ENCODE measurements around the gene FAAP20. TPM values are rescaled to one million over a fixed set of nuclear protein-coding genes. Genes with fewer than 3 reads are reported as not detected.
A peak's percentile ranks its signal among the peaks of the same experiment; 100 is the strongest.

Gene FAAP20
- total and polyA plus RNA-seq, 2 experiments from 2014 or later, result 24.9 to 117 TPM

DNA sequence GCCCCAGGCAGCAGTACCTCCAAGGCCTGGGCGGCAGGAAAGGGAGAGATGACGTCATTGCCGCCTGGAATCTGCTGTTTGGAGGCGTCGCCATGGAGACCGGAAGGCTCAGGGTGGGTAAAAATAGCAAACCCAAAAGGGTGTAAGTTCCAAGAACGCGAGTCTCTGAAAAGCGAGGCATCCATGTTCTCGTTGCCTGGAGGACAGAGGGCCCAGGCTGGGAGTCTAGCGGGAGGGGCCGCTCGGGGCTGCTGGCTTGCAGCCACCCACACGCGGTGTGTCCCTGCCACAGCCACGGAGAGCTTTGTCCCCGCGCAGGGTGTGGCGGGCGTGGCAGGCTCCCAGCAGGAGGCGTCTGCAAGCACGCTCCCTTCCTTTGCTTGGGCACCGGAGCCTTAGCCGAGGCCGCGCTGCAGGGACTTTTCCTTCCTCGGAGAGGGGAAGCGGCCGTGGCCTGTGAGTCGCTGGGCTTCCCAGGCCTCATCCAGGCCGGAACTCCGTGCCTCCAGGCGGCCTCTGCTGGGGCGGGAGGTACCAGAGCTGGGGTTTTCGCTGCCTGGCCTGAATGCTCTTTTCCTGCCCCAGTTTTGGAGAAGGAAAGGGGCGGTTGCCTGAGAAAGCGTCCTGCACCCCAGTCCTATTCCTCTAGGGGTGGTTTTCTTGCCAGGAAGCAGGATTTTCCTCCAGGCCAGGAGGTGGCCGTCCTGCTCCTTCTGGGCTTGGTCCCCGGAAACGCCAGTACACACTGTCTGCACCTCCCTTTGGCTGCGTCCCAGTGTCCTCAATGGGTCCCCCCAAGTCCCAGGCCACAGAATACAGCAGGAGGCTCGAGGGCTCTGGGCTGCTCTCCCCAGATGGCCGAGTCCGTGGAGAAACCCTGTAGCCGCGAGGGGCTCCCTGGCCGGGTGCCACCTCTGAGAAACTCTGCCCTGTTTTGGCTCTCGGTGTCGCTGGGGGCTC lies 18.2 kb upstream of the FAAP20 start:
- Histone ChIP-seq H3K9me3 (ENCODE audit: low read depth) (no peaks in the 10 kb centered on the region), H3K27ac (peak overlapping the region; percentile 93), H3K9me2 (replicated peaks; ENCODE audit: insufficient read depth) (no peaks in the 10 kb centered on the region), H3K4me2 (peak overlapping the region; percentile 80), H3K36me3 (replicated peaks; ENCODE audit: insufficient read depth, low read depth) (no peaks in the 10 kb centered on the region), H3K79me2 (no peaks in the 10 kb centered on the region), H2AFZ (peak overlapping the region; percentile 62), H3K4me3 (no peak overlapping the region), H4K20me1 (ENCODE audit: insufficient read depth, poor library complexity, severe bottlenecking) (no peaks in the 10 kb centered on the region), H3K27me3 (no peaks in the 10 kb centered on the region), H3K4me1 (ENCODE audit: insufficient read depth) (peaks cover 52% of the 10 kb centered on the region)
- no peak for TF ChIP-seq EZH2phosphoT487 (IDR thresholded peaks at IDR 0.05; ENCODE audit: low read depth, severe bottlenecking, unreplicated experiment)
- TF ChIP-seq, protein P1, sequence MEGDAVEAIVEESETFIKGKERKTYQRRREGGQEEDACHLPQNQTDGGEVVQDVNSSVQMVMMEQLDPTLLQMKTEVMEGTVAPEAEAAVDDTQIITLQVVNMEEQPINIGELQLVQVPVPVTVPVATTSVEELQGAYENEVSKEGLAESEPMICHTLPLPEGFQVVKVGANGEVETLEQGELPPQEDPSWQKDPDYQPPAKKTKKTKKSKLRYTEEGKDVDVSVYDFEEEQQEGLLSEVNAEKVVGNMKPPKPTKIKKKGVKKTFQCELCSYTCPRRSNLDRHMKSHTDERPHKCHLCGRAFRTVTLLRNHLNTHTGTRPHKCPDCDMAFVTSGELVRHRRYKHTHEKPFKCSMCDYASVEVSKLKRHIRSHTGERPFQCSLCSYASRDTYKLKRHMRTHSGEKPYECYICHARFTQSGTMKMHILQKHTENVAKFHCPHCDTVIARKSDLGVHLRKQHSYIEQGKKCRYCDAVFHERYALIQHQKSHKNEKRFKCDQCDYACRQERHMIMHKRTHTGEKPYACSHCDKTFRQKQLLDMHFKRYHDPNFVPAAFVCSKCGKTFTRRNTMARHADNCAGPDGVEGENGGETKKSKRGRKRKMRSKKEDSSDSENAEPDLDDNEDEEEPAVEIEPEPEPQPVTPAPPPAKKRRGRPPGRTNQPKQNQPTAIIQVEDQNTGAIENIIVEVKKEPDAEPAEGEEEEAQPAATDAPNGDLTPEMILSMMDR (IDR thresholded peaks at IDR 0.05; ENCODE audit: poor library complexity), result peak; percentile 17
- DNase-seq (ENCODE audit: low spot score), result peak; percentile 95
- 36% methylated on average over 43 of the region's 49 CpGs for WGBS (ENCODE audit: low lambda C conversion rate, missing lambda C conversion rate)

GRCh38 chr1:2212274-2212531 lies 17.6 kb upstream of the FAAP20 start:
- no peak overlapping the region for H3K4me3 ChIP-seq
- H3K27me3 ChIP-seq, result no peaks in the 10 kb centered on the region

DNA sequence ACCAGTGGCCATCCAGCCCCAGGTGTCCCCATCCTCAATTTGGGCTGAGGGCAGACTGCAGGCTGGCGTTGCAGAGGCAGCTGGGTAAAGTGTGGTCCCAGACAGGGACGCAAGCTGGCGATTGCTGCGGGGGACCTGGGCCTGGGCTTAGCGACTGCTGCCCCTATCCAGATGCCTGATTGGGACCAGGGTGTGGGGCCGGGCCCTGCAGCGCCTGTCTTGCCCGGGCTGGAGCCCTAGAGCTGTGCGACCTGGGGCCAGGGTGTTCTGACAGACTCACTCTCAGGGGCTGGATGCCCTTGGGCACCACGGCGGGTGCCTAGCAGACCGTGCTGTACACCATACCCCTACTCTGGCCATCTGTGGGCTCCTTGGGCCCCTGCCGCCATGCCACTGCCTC lies 16.2 kb upstream of the FAAP20 start:
- H3K27me3 ChIP-seq, result no peaks in the 10 kb centered on the region
- H3K4me1 ChIP-seq (ENCODE audit: insufficient read depth), result peaks cover 62% of the 10 kb centered on the region
- H3K79me2 ChIP-seq, result no peaks in the 10 kb centered on the region
- DNase-seq (ENCODE audit: low spot score), result no peak
- H4K20me1 ChIP-seq (ENCODE audit: insufficient read depth, poor library complexity, severe bottlenecking), result no peaks in the 10 kb centered on the region
- no peaks in the 10 kb centered on the region for H3K9me2 ChIP-seq (replicated peaks; ENCODE audit: insufficient read depth)
- WGBS (ENCODE audit: low lambda C conversion rate, missing lambda C conversion rate), result 97% methylated on average over 13 of the region's 13 CpGs
- TF ChIP-seq EZH2phosphoT487 (IDR thresholded peaks at IDR 0.05; ENCODE audit: low read depth, severe bottlenecking, unreplicated experiment) (no peak), EZH2 (IDR thresholded peaks at IDR 0.05; ENCODE audit: borderline replicate concordance) (no peak)
- TF ChIP-seq, protein P1 (IDR thresholded peaks at IDR 0.05; ENCODE audit: poor library complexity), result no peak
- H3K36me3 ChIP-seq (replicated peaks; ENCODE audit: insufficient read depth, low read depth), result no peaks in the 10 kb centered on the region
- no peak overlapping the region for H3K27ac ChIP-seq
- H3K4me2 ChIP-seq, result no peak overlapping the region
- no peak overlapping the region for H2AFZ ChIP-seq
- H3K9me3 ChIP-seq (ENCODE audit: low read depth), result no peaks in the 10 kb centered on the region
- H3K4me3 ChIP-seq, result no peak overlapping the region

More at GRCh38 chr1:2212274-2212531, 17.6 kb upstream of the FAAP20 start:
- DNase-seq (ENCODE audit: low spot score), result no peak
- Histone ChIP-seq H3K9me3 (ENCODE audit: low read depth) (no peaks in the 10 kb centered on the region), H4K20me1 (ENCODE audit: insufficient read depth, poor library complexity, severe bottlenecking) (no peaks in the 10 kb centered on the region), H3K4me2 (peak overlapping the region; percentile 80), H2AFZ (peak overlapping the region; percentile 62), H3K79me2 (no peaks in the 10 kb centered on the region), H3K36me3 (replicated peaks; ENCODE audit: insufficient read depth, low read depth) (no peaks in the 10 kb centered on the region), H3K9me2 (replicated peaks; ENCODE audit: insufficient read depth) (no peaks in the 10 kb centered on the region), H3K4me1 (ENCODE audit: insufficient read depth) (peaks cover 58% of the 10 kb centered on the region), H3K27ac (peak overlapping the region; percentile 93)
- no peak for TF ChIP-seq EZH2 (IDR thresholded peaks at IDR 0.05; ENCODE audit: borderline replicate concordance)
- TF ChIP-seq EZH2phosphoT487 (IDR thresholded peaks at IDR 0.05; ENCODE audit: low read depth, severe bottlenecking, unreplicated experiment), result no peak
- TF ChIP-seq, protein P1 (IDR thresholded peaks at IDR 0.05; ENCODE audit: poor library complexity), result no peak
- WGBS (ENCODE audit: low lambda C conversion rate, missing lambda C conversion rate), result 49% methylated on average over 9 of the region's 10 CpGs

Data from hepatocyte (in vitro differentiated cells).